Measurements from ENCODE around the gene LGI4.
"Not testable (repeated sequence)": the region's sequence is repeated elsewhere in the genome, so short reads cannot be mapped to it uniquely, and the experiment has no call there.

Gene LGI4

GRCh38 chr19:35161434-35161743 is 26.5 kb upstream of the LGI4 start:
- in situ Hi-C loops (cut with MboI; ENCODE audit: low sequenced_read_pairs), result no loop called here

- in situ Hi-C loops (cut with MboI; ENCODE audit: low sequenced_read_pairs), result no loop called here
Measured at GRCh38 chr19:35160629-35161433, 26.0 kb upstream of the LGI4 start.

GRCh38 chr19:35159606-35160005 is 24.7 kb upstream of the LGI4 start:
- in situ Hi-C loops (cut with MboI; ENCODE audit: low sequenced_read_pairs), result no loop called here

GRCh38 chr19:35157431-35157830 is 22.6 kb upstream of the LGI4 start:
- in situ Hi-C loops (cut with MboI; ENCODE audit: low sequenced_read_pairs), result no loop called here

GRCh38 chr19:35156673-35157014 is 21.8 kb upstream of the LGI4 start:
- in situ Hi-C loops (cut with MboI; ENCODE audit: low sequenced_read_pairs), result no loop called here

- in situ Hi-C loops (cut with MboI; ENCODE audit: low sequenced_read_pairs), result no loop called here
Measured at GRCh38 chr19:35155981-35156672, 21.3 kb upstream of the LGI4 start.

GRCh38 chr19:35155441-35155840 is 20.6 kb upstream of the LGI4 start:
- in situ Hi-C loops (cut with MboI; ENCODE audit: low sequenced_read_pairs), result no loop called here

- in situ Hi-C loops (cut with MboI; ENCODE audit: low sequenced_read_pairs), result no loop called here
Measured at GRCh38 chr19:35154525-35155406, 19.9 kb upstream of the LGI4 start, which contains the start of gene FXYD5. FXYD5 (plus strand) TSS chr19:35154735; CDS start chr19:35155551, 816 bp downstream.

GRCh38 chr19:35153701-35154524 is 19.1 kb upstream of the LGI4 start:
- in situ Hi-C loops (cut with MboI; ENCODE audit: low sequenced_read_pairs), result no loop called here

GRCh38 chr19:35153129-35153522 is 18.3 kb upstream of the LGI4 start:
- in situ Hi-C loops (cut with MboI; ENCODE audit: low sequenced_read_pairs), result not testable (repeated sequence)

GRCh38 chr19:35151273-35152065 is 16.6 kb upstream of the LGI4 start:
- in situ Hi-C loops (cut with MboI; ENCODE audit: low sequenced_read_pairs), result no loop called here

GRCh38 chr19:35150445-35150844 is 15.6 kb upstream of the LGI4 start:
- in situ Hi-C loops (cut with MboI; ENCODE audit: low sequenced_read_pairs), result no loop called here

- in situ Hi-C loops (cut with MboI; ENCODE audit: low sequenced_read_pairs), result no loop called here
Measured at GRCh38 chr19:35149463-35149862, 14.6 kb upstream of the LGI4 start.

GRCh38 chr19:35146746-35147459 is 12.0 kb upstream of the LGI4 start:
- in situ Hi-C loops (cut with MboI; ENCODE audit: low sequenced_read_pairs), result no loop called here

GRCh38 chr19:35144600-35145436 is 10.0 kb upstream of the LGI4 start:
- in situ Hi-C loops (cut with MboI; ENCODE audit: low sequenced_read_pairs), result no loop called here

- in situ Hi-C loops (cut with MboI; ENCODE audit: low sequenced_read_pairs), result no loop called here
Measured at GRCh38 chr19:35144259-35144599, 9.4 kb upstream of the LGI4 start.

- in situ Hi-C loops (cut with MboI; ENCODE audit: low sequenced_read_pairs), result no loop called here
Measured at GRCh38 chr19:35143818-35144217, 9.0 kb upstream of the LGI4 start.

GRCh38 chr19:35143231-35143715 is 8.4 kb upstream of the LGI4 start, which contains the start of gene FXYD7:
FXYD7 (plus strand) TSS chr19:35143255; CDS start chr19:35143334, 79 bp downstream.
- in situ Hi-C loops (cut with MboI; ENCODE audit: low sequenced_read_pairs), result no loop called here

Data from HL-60/S4 treated with phorbol 12-myristate 13-acetate at 8.2 ng/mL for 4 days and 3 days (cell line).